ENCODE data around the gene RNF144B. TPM values are rescaled to one million over a fixed set of nuclear protein-coding genes. Genes with fewer than 3 reads are reported as not detected.

Gene RNF144B
- 1 to 10 TPM; 1.8 to 1.9 TPM for total RNA-seq

DNA sequence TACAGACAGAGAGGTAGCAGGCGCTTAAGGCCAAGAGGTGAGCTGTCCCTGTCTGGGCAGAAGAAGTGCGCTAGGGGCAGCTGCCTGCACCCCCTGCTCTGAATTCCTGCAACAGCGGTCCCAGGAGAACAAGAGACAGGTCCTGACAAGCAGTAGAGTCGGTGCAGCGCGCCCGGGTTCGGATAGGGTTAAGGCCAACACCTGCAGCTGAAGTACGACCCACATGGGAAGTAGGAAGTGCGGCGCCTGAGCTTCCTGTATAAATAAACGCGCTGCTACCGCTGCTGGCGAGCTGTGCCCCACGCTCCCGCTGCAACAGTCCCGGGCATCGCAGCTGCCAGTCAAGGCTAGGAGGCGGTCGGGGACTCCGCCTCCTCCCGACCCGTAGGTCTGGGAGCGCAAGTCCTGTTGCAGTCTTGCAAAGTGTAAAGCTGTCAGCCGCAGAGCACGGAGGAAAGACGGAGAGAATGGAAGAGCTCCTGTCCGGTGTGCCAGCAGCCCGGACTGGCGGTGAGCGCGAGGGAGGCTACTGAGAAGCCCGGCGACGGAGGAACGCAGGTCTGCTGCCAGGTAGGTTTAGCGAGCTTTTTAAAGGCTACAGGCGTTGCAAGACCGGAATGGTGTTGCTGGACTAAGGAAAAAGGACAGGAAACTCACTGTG lies at the start of gene RNF144B:
Gene RNF144B (plus strand): TSS at position 290 of the 661 bp plus-strand sequence. CDS start 12,185 bp downstream, outside the sequence.
- CTCF ChIA-PET = interaction anchor here (1.0 to 2.1 kb wide), 4 partner anchors 12 to 117 kb away, joined by 3 to 14 read pairs (median 3); no protein-coding TSS in a partner anchor
- TF ChIP-seq, protein P1, sequence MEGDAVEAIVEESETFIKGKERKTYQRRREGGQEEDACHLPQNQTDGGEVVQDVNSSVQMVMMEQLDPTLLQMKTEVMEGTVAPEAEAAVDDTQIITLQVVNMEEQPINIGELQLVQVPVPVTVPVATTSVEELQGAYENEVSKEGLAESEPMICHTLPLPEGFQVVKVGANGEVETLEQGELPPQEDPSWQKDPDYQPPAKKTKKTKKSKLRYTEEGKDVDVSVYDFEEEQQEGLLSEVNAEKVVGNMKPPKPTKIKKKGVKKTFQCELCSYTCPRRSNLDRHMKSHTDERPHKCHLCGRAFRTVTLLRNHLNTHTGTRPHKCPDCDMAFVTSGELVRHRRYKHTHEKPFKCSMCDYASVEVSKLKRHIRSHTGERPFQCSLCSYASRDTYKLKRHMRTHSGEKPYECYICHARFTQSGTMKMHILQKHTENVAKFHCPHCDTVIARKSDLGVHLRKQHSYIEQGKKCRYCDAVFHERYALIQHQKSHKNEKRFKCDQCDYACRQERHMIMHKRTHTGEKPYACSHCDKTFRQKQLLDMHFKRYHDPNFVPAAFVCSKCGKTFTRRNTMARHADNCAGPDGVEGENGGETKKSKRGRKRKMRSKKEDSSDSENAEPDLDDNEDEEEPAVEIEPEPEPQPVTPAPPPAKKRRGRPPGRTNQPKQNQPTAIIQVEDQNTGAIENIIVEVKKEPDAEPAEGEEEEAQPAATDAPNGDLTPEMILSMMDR (IDR thresholded peaks at IDR 0.05) = no peak
- H3K9me3 Mint-ChIP-seq = no peaks in the 10 kb centered on the region
- intact Hi-C loops (cut with micrococcal nuclease) = no loop called here
- POLR2A ChIA-PET = no interaction called here
- peak within 1 kb of the TSS; percentile 63 for H3K27ac Mint-ChIP-seq
- peak; percentile 76 for DNase-seq
- H3K27me3 Mint-ChIP-seq = no peaks in the 10 kb centered on the region
- H3K4me3 Mint-ChIP-seq = peak within 1 kb of the TSS; percentile 88
- H3K36me3 Mint-ChIP-seq (ENCODE audit: low read depth) = no peaks in the 10 kb centered on the region
- H3K4me1 Mint-ChIP-seq (ENCODE audit: low read depth) = peaks cover 39% of the 10 kb centered on the region
- peak; percentile 95 for ATAC-seq

DNA sequence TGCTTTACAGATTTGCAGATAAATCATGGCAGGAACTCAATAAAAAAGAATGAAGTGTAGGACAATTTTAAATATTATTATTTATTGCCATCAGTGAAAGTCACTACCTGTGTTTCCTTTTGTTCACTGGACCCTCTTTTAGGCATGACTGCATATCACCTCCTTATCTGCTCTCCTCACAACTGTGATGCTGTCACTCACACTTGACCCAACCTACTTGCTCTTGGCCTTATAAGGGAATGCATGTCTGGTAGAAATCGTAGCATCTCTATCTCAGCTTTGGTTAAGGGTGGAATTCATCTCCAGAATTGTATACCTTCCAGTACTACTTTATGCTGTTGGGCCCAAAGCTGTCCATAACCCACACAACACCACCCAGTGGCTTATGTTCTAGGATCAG lies 47.6 kb upstream of the RNF144B start:
- Mint-ChIP-seq H3K4me3 (no peak overlapping the region), H3K4me1 (ENCODE audit: low read depth) (peaks cover 1% of the 10 kb centered on the region), H3K27ac (no peak overlapping the region), H3K36me3 (ENCODE audit: low read depth) (no peaks in the 10 kb centered on the region), H3K9me3 (no peaks in the 10 kb centered on the region), H3K27me3 (no peaks in the 10 kb centered on the region)
- TF ChIP-seq, protein P1 (IDR thresholded peaks at IDR 0.05) = no peak
- DNase-seq (no peak), ATAC-seq (no peak)
- intact Hi-C loops (cut with micrococcal nuclease) = no loop called here
- ChIA-PET CTCF (no interaction called here), POLR2A (no interaction called here)

DNA sequence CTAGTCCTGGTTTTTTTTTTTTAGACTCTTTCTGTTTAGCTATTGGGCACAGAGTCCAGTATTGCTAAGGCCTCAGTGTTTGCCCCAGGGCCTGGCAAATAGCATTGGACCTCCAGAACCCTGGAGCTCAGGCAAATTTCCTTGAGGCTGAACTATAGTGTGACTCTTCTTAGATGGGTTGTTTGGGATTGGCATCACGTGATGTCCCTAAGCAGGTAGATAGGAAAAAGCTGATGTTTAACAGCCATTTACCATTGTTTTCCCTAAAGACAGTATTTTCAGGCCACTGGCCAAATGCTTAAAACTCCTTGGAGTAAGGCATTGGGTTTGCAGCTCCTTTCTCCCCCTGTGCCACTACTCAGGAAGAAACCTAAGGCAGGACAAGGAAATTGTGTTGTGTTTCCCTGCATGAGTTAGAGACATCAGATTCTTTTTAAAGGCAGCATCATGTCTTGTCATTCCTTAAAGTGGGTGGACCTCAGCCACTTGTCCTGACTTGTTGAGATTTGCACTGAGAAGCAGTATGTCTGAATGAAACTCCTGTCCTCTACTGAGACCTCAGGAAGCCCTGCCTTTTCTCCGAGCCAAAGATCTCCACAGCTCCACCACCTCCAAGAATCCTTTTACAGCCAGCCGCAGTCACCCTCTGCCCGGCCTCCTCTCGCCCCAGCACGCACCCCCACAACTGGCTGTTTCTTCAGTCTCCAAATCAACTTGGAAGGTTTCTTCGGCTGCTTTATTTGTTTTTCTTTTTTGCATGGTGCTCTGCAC lies 46.2 kb upstream of the RNF144B start:
- Mint-ChIP-seq H3K27me3 (peaks cover 5% of the 10 kb centered on the region), H3K27ac (no peak overlapping the region), H3K36me3 (ENCODE audit: low read depth) (no peaks in the 10 kb centered on the region), H3K4me1 (ENCODE audit: low read depth) (peaks cover 1% of the 10 kb centered on the region), H3K9me3 (no peaks in the 10 kb centered on the region), H3K4me3 (no peak overlapping the region)
- TF ChIP-seq, protein P1 (IDR thresholded peaks at IDR 0.05) = no peak
- intact Hi-C loops (cut with micrococcal nuclease) = no loop called here
- ChIA-PET CTCF (no interaction called here), POLR2A (no interaction called here)
- no peak for ATAC-seq
- no peak for DNase-seq

DNA sequence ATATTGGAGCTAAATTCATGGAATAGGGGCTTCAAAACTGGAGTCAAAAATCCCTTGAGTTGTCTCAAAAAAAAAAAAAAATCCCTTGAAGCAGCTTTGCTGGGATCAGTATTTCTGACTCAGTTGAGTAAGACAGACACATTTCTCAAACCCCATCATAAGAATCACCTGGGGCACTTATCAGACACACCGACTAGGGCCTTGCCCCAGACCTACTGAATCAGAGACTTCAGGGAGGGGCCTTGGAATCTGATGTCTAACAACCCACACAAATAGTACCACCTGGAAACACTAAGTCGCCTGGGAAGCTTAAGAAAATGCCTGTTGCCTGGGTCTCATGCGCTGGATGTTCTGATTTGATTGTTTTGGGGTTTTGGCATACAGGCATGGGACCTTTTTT lies 44.9 kb upstream of the RNF144B start:
- CTCF ChIA-PET = no interaction called here
- TF ChIP-seq, protein P1 (IDR thresholded peaks at IDR 0.05) = no peak
- intact Hi-C loops (cut with micrococcal nuclease) = no loop called here
- Mint-ChIP-seq H3K4me3 (no peak overlapping the region), H3K9me3 (no peaks in the 10 kb centered on the region), H3K27ac (no peak overlapping the region), H3K4me1 (ENCODE audit: low read depth) (peaks cover 1% of the 10 kb centered on the region), H3K36me3 (ENCODE audit: low read depth) (no peaks in the 10 kb centered on the region), H3K27me3 (peaks cover 11% of the 10 kb centered on the region)
- ATAC-seq (no peak), DNase-seq (no peak)
- POLR2A ChIA-PET = no interaction called here

DNA sequence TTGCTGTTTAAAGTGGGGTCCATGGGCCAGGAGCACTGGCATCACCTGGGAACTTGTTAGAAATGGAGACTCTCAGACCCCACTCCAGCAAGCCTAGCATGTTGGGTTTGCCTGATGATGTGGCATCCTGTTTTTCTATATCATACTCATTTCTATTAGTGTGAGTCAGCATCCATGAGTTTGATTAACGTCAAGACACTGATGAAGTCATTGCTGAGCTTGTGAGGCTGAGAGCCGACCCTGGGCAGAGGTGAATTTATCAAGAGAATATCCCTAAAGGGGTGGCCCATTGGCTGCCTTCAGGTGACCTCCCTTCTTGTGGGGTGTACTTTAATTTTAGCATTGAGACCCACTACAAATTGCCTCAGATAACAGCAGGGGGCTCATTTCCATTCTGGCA lies 43.4 kb upstream of the RNF144B start:
- no peak overlapping the region for H3K27ac Mint-ChIP-seq
- DNase-seq (peak; percentile 6), ATAC-seq (peak; percentile 64)
- CTCF ChIA-PET = no interaction called here
- TF ChIP-seq, protein P1 (IDR thresholded peaks at IDR 0.05) = no peak
- peaks cover 1% of the 10 kb centered on the region for H3K4me1 Mint-ChIP-seq (ENCODE audit: low read depth)
- H3K9me3 Mint-ChIP-seq = no peaks in the 10 kb centered on the region
- POLR2A ChIA-PET = interaction anchor here (0.7 kb wide), 1 partner anchor 138 kb away, joined by 3 read pairs; no protein-coding TSS in a partner anchor
- no peaks in the 10 kb centered on the region for H3K36me3 Mint-ChIP-seq (ENCODE audit: low read depth)
- intact Hi-C loops (cut with micrococcal nuclease) = no loop called here
- H3K4me3 Mint-ChIP-seq = no peak overlapping the region
- peaks cover 11% of the 10 kb centered on the region for H3K27me3 Mint-ChIP-seq
